Caki2 (cell line): ENCODE results near the gene CHPF2. TPM values are rescaled to one million over a fixed set of nuclear protein-coding genes. Genes with fewer than 3 reads are reported as not detected.

Source experiments
- DNase-seq: peaks from one replicate; pipeline ENCODE4 v3.0.0-alpha.2; 2015; ENCODE audit warnings: low read depth
- in situ Hi-C: cut with HindIII; loops from 2 replicates; pipeline ENCODE4 v1.10.0; 2016; ENCODE audit warnings: low sequenced_read_pairs, low pct_unique_long_range_greater_than_20kb, mixed read lengths
- total RNA-seq: library from RNA; depleted of rRNA; stranded (reverse); fragments of >200 nt; shearing (Covaris generic); gene quantifications from 2 replicates; pipeline ENCODE4 v1.2.3, GENCODE V29; 2014; ENCODE audit warnings: low replicate concordance

The CHPF2 gene
- total RNA-seq, 1 experiment from 2014 or later = 38.2 TPM

DNA sequence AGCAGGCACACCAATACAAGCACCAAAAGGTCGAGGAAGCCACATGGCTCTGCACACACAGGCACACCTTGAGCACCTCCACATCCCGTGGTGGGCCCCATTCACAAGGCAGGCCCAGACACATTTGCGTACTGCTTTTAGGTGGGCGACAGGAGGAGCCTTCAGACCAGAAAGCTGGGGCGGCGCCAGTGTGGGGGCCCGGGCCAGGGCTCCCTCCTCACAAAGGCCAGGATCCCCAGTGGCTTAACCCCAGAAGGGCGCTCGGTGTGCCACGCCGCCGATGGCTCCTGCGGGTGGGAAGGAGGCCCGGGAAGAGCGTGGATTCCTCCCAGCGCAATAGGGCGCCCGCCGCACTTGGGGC lies 19.0 kb downstream of the CHPF2 start:
- peak; percentile 50 for DNase-seq
- in situ Hi-C loops = no loop called here

DNA sequence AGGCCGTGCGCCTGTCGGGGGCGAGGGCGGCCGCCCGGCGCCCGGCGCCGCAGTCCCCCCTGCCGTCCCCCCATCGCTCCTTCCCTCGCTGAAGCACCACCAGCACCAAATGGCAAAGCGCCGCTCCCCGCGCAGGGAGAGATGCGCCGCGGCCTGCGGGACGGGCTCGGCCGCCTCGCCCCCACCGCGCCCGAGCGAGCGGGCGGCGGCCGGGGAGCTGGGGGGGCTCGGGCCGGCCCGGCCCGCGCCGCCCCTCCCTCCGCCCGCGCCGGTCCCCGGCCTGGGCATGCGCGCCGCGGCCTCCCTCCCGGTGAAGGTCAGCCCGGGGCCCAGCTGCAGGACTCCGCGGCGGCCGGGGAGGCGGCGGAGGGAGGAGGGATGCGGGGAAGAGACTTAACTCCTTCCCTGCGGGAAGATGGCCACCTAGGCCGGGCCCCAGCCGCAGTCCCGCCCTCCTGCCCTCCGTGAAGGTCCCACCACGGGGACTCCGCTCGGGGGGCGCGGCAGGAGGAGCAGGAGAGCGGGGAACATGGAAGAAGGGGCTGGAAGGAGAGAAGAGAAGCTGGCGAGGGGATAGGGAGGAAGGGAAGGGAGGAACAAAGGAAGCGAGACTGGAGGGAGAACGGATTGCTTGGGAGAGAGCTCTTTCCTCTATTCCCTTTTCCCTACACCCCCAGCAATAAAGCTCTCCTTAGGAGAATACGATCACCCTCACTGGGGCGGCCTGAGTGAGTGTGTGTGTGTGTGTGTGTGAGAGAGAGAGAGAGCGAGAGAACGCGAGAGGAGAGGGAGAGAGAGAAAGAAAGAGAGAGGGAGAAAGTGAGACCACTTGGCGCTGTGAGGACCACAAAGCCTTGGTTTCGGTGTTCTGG lies 19.6 kb downstream of the CHPF2 start:
- in situ Hi-C loops = no loop called here

DNA sequence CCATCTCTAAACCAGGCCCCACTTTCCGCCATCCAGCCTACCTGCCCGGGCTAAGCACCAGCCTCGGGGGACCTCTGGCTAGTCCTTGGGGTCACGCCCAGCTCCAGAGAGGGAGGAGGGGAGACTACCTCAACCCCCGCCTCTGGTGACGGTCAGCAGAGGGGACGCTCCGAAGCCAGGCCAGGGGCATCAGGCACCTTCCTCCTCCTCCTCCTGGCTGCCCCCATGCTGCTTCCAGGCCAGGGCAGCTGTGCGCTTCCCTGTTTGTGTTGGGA lies 20.2 kb downstream of the CHPF2 start:
- in situ Hi-C loops = no loop called here

More for the DNA sequence above, 19.6 kb downstream of the CHPF2 start:
- peak; percentile 63 for DNase-seq

DNA sequence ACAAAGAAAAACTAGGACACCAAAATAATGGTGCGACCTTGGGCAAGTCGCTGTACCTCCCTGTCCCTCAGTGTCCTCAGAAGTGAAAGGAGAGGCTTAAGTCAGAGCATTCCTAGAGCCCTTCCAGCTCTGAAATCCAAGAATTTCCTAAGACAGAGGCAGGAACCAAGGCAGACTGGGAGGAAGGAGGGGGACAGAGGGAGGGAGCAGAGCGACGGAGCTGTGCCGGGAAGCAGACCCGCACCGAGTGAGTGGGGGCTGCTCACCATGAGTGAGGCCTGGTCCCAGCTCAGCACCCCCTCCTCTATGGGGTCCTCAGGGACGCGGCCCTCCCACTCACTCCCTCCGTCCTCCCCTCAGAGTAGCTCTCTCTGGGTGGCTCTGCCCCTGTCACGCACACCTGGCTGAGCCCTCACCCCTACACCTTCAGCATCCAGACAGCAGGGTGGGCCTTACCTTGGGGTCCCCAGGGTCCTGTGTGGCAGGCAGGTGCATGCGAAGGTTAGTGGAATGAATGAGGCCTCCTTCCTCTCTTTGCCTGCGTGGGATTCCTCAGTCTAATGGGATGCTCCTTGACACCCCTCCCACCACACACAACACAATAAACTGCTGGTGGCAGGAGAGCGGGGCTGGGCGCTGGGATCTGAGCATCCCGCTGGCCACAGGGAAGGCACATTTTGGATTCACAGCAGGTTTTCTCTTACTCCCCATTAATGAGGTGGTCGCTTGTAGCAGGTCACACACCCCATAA lies 20.9 kb downstream of the CHPF2 start:
- no peak for DNase-seq
- in situ Hi-C loops = no loop called here

More for the DNA sequence above, 20.2 kb downstream of the CHPF2 start:
- no peak for DNase-seq

DNA sequence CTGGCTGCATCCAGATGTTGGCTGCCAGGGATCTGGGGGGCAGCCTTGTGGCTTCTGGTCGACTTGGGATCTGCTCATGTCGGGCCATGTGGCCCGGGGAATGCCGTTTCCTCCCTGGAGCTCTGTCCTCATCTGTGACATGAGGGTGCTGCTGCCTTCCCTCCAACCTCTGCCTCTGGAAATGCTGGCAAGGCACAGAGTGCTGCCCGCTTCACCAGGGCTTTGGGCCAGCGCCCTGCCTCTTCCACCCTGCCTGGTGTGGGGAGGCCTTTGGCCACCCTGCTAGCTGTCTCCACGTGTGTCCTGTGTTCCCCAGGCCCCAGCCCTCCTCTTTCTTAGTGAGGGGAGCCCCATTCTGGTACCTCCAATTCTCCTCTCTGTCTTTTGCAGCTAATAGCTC lies 22.0 kb downstream of the CHPF2 start:
- DNase-seq = no peak
- in situ Hi-C loops = no loop called here

DNA sequence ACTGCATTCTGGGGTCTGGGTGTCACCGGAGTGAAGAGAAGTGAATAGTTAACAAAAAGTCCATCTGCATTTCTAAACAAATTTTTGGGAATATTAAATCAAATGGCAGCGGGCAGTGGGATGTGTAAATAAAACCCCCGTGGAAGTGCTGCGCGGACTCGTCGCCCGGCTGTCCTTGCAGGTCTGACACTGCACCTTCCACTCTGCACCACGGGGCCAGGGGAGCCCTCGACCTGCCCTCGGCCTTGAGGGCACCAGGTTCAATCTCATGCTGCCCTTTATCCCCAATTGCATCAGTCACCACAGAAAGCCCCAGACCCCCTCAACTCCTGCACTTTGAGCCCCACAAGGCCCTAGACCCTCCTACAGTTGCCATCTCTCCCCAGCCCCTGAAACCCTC lies 22.6 kb downstream of the CHPF2 start:
- in situ Hi-C loops = no loop called here
- DNase-seq = no peak

DNA sequence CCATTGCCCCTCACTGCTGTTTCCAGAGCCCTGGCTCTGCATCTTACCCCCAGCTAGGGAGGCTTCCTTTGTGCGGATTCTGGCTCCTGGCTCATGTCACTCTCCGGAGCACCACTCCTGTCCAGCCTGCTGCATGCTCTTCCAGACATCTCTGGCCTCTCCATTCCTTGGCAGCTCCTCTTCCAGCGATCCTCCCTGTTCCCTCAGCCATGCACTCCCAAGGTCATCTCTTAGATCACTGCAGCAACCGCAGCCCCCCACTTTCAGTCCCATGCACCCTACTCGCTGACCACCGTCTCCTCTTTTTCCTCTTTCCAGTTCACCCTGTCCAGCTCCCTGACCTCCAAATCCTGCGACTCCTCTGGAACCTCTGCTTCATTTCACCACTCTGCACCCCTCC lies 23.1 kb downstream of the CHPF2 start:
- in situ Hi-C loops = no loop called here
- no peak for DNase-seq

DNA sequence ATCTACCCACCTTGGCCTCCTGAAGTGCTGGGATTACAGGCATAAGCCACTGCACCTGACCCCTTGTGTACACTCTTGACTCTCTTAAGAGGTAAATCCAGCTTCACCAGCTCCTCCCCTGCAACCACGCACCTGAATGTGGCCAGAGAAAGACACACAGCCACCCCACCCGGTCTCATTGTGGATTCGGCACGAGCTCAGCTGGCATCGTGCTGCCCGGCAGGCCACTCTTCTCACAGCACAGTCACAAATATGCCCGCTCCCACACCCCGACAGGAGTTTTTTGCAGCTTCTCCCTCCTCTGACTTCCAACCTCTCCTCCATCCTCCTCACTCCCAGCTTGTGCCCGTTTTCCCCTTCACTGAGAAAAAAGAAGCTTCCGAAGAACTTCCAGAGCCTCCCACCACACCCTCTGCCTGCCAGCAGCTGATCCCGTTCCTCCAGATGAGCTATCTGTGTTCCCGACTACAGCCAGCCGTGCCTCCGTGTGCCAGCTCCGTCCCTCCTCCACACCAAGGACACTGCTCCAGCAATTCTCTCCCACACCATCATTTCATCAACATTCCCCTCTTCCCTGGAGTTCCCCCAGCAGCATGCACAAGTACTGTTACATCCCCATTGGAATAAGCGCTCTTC lies 24.2 kb downstream of the CHPF2 start:
- in situ Hi-C loops = no loop called here
- no peak for DNase-seq

DNA sequence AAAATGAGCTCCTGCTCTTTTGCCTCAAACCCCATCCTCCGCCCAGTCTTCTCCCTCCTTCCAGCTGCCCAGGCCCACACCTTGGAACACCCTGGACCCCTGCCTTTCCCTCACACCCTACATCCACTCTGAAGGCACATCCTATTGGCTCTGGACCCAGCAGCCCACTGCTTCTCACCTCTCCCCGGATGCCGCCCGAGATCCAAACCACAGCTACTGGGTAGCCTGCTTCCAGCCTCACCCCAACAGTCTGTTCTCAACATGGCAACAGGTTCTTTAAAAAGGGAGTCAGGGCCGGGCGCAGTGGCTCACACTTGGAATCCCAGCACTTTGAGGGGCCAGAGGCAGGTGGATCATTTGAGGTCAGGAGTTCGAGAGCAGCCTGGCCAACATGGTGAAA lies 25.7 kb downstream of the CHPF2 start:
- no peak for DNase-seq
- in situ Hi-C loops = no loop called here

DNA sequence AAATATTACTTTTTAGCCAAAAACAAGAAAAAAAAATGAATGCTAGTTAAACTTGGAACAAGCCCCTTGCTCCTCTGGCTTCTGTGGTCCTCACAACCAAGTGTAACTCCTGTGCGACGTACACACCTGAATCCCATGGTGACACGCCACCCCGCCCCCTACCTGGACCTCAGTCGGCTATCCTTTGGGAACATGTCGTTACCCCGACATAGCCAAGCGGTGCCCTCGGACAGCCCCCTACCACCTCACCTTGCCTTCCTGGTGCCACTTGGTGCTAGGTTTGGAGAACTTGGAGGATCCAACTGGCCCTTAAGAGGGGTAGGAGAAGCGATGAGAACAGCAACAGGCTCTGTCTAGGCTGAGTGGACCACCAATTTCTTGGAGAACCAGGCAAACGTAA lies 28.2 kb downstream of the CHPF2 start:
- in situ Hi-C loops = no loop called here

DNA sequence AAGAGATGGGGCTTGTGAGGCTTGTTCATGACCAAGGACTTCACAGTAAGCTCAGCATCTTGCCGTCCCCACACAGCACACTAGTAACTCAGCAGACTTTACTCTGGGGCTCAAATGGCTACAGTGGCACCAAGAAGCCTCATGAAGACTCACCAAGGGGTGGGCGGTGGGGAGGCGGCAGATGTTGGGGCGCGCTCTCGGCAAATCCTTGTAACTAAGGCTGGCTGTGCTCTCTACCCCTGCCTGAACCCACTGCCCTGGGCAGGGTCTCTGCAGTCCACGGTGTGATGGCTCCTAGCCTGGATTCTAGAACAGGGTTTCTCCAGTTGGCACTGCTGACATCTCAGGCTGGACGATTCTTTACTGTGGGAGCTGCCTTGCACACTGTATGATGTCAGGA lies 28.6 kb downstream of the CHPF2 start:
- DNase-seq = no peak
- in situ Hi-C loops = no loop called here

More for the DNA sequence above, 28.2 kb downstream of the CHPF2 start:
- DNase-seq = no peak

DNA sequence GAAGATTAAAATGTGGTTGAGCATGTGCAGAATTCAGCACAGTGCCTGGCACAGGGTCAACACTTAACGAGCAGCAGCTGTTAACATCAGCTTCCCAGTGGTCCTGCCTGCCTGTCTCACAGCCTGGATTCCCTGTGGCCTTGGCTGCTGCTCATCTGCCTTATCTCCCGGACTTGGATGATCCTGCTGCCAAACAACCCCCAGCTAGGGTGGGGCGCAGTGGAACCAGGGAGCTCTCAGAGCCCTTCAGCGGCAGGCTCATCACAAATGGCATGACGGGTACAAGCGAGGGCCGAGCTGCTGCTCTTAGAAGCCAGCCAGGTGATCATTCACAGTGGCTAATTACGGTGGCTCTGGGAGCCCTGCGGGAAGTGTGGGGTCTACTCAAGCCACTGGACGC lies 29.2 kb downstream of the CHPF2 start:
- in situ Hi-C loops = no loop called here
- DNase-seq = no peak

DNA sequence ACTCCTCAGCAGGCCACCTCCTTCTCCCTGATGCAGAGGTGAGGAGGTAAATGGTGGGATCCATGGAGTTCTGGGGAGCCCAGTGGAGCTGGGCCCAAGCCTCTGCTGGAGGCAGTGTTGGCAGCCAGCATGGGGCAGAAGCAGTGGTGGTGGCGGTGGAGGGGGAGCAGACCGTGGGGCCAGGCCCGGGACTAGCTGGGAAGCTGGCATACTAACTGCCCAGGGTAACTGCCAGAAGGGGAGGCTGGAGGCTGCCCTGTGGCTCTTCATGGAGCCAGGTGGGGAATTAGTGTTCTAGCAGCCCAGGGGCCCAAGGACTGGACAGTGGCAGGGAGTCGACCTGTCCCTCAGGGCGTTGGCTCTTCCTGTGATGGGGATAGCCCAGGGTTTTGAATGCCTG lies 32.3 kb downstream of the CHPF2 start:
- DNase-seq = no peak
- in situ Hi-C loops = no loop called here

DNA sequence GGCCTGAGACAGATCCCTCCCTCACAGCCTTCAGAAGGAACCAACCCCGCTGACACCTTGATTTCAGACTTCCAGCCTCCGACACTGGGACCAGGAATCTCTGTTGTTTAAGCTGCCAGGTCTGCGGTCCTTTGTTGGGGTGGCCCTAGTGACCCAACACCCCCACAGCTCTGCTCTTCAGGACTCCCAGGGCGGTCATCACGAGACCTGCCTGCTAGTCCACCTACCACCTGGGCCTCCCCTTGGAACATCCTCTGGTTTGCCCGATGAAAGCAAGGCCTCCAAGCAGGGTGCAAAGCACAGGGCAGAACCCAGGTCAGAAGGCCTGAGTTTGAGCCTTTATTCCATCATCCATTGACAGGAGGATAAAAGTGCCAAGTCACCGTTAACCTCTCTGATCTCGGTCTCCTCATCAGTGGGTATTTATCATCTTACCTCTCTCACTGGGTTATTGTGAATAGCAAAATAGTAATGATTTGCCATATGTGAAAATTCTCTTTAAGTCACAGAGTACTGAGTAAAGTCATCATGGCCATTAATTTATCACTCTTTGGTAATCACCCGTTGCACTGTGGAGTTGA lies 33.2 kb downstream of the CHPF2 start:
- no peak for DNase-seq
- in situ Hi-C loops = no loop called here

DNA sequence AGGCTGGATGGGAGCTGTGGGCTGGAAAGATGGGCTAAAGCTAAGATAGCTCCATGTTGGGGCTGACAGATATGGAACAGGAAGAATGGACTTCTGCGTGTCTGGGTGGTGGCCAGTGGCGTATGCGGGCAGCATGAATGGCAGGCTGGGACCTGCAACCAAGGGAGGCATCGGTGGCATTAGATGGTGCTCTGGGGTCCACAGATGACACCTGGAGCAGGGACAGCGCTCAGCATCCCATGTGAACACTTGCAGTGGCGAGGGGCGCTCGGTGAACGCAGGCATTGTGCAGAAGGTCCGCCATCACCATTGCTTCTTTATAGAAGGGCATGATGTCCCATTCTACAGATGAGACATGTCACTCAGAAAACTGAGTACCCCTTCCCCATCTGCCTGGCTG lies 37.2 kb downstream of the CHPF2 start:
- no peak for DNase-seq
- in situ Hi-C loops = no loop called here

DNA sequence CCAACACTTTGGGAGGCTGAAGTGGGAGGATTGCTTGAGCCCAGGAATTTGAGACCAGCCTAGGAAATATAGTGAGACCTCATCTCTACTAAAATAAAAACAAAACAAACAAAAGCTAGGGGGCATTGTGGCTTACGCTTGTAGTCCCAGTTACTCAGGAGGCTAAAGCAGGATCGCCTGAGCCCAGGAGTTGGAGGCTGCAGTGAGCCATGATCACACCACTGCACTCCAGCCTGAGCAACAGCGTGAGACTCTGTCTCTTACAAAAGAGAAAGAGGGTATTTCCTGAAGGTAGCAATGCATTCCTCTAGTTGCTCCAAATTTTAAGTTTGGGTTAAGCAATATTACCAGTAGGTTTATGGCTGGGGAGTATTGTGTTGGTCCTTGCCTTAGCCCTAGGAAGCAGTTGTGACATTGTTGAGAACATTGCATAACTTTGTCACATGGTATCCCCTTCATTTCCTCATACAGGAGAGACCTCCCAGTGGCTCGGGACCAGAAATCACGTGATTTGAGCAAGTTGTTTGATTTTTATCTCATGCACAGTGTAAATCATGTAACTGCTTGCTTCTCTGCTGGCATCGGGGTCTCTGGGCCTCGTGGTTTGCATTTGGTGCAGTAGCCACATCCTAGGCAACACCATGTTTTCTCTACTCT lies 39.5 kb downstream of the CHPF2 start:
- peak; percentile 7 for DNase-seq
- in situ Hi-C loops = no loop called here

DNA sequence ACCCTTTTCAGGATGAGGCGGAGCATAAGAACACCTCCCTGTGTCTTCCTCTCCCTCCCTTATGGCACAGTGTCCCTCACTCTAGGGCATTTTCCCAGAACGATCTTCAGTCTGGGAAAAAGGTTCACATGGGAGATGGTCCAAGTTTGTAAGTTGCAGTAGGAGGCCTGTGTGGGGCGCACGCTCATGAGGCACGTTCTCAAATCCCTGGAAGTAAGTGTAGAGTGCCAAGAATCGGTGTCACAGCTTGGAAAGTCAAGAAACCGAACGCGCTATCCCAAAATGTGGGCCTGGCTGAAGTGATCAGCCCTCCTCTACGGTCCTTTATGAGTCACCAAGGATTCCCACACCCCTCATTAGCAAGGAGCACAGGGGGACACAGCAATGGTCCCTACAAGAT lies 40.1 kb downstream of the CHPF2 start:
- in situ Hi-C loops = no loop called here
- no peak for DNase-seq

DNA sequence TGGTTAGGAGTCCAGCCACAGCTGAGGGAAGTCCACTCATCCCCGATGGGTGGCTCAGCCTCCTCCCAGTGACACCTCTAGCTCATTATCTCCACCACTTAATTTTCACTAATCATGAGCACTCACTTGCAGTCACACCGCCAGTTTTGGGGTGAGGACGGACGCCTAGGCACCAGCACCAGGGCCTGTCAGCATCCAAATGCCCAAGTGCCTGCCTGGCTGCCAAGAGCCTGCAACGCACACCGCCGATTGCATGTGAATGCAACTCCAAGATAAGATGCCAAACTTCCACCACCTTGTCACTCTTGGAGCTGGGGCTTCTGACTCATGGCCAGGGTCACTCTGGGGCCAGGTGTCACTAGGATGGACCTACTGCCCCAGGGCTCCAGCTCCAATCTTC lies 40.6 kb downstream of the CHPF2 start:
- DNase-seq = no peak
- in situ Hi-C loops = no loop called here
